CD4-positive, CD25-positive, alpha-beta regulatory T cell (primary cell): ENCODE results near the gene FCHO2. TPM values are rescaled to one million over a fixed set of nuclear protein-coding genes. Genes with fewer than 3 reads are reported as not detected.
A peak's percentile ranks its signal among the peaks of the same experiment; 100 is the strongest.
"Not testable (repeated sequence)": the region's sequence is repeated elsewhere in the genome, so short reads cannot be mapped to it uniquely, and the experiment has no call there.

Experiments
- ATAC-seq, 2 donors: fragments of 150-1000 bp; cut with Tn5 transposase; one replicate each; pipeline ENCODE4 v1.10.0; 2021; ENCODE audit warnings: low read depth in 2 of 2, moderate number of reproducible peaks in 2 of 2, moderate library complexity in 1 of 2
- DNase-seq, 3 donors: peaks; one replicate each; pipeline versions ENCODE4 v3.0.0 to v3.0.0-alpha.2; 2012 to 2022; ENCODE audit warnings: mixed read lengths in 1 of 3
- H3K27ac ChIP-seq: one replicate; pipeline ENCODE4 v1.7.0; 2013; ENCODE audit warnings: mild to moderate bottlenecking, low read length; ENCODE audit not compliant: insufficient read depth, poor library complexity, severe bottlenecking
- H3K27me3 ChIP-seq: one replicate; pipeline ENCODE4 v1.7.0; 2013; ENCODE audit warnings: low read length; ENCODE audit not compliant: control insufficient read depth, insufficient read depth
- H3K36me3 ChIP-seq: one replicate; pipeline ENCODE4 v1.7.0; 2013; ENCODE audit warnings: mild to moderate bottlenecking, low read length, moderate library complexity; ENCODE audit not compliant: control insufficient read depth, insufficient read depth
- H3K4me1 ChIP-seq: 2 replicates; pipeline ENCODE4 v1.7.0; 2013; ENCODE audit warnings: mild to moderate bottlenecking, low read length; ENCODE audit not compliant: insufficient read depth, control insufficient read depth, poor library complexity, severe bottlenecking
- H3K4me3 ChIP-seq: one replicate; pipeline ENCODE4 v1.7.0; 2013; ENCODE audit warnings: low read depth, mild to moderate bottlenecking, low read length, moderate library complexity
- H3K9me3 ChIP-seq, 2 experiments: 1 replicate in 1 of 2; 2 replicates in 1 of 2; pipeline ENCODE4 v1.7.0; 2013; ENCODE audit warnings: low read length in 2 of 2, mild to moderate bottlenecking in 1 of 2, moderate library complexity in 1 of 2; ENCODE audit not compliant: control insufficient read depth in 2 of 2
- H3K27ac Mint-ChIP-seq, 3 donors: one replicate each; pipeline ENCODE4 v1.8.0; 2020 to 2022; ENCODE audit warnings: mild to moderate bottlenecking in 3 of 3, mixed read lengths in 3 of 3, moderate library complexity in 2 of 3
- H3K27me3 Mint-ChIP-seq: one replicate; pipeline ENCODE4 v1.8.0; 2022; ENCODE audit warnings: mild to moderate bottlenecking, mixed read lengths
- H3K36me3 Mint-ChIP-seq: one replicate; pipeline ENCODE4 v1.8.0; 2020; ENCODE audit warnings: mixed read lengths
- H3K4me1 Mint-ChIP-seq, 4 donors: one replicate each; pipeline ENCODE4 v1.8.0; 2020 to 2022; ENCODE audit warnings: mixed read lengths in 4 of 4, mild to moderate bottlenecking in 1 of 4
- H3K4me3 Mint-ChIP-seq, 4 donors: one replicate each; pipeline ENCODE4 v1.8.0; 2020 to 2022; ENCODE audit warnings: mild to moderate bottlenecking in 4 of 4, mixed read lengths in 4 of 4, moderate library complexity in 3 of 4
- H3K9me3 Mint-ChIP-seq, 7 donors: one replicate each; pipeline ENCODE4 v1.8.0; 2020 to 2022; ENCODE audit warnings: mixed read lengths in 7 of 7, mild to moderate bottlenecking in 3 of 7, moderate library complexity in 2 of 7
- polyA plus RNA-seq, 4 donors: library from polyadenylated mRNA; unstranded; fragments of 300-500 nt; fragmentation: Illumina TruSeq; gene quantifications; one replicate each; pipeline ENCODE4 v1.2.3, GENCODE V29; 2021
- total RNA-seq: library from RNA; stranded (reverse); gene quantifications from one replicate; pipeline ENCODE4 v1.2.3, GENCODE V29; 2022

The FCHO2 gene
- total and polyA plus RNA-seq, 5 donors from 2014 or later, result 0.52 to 2.2 (median 0.92) TPM

DNA sequence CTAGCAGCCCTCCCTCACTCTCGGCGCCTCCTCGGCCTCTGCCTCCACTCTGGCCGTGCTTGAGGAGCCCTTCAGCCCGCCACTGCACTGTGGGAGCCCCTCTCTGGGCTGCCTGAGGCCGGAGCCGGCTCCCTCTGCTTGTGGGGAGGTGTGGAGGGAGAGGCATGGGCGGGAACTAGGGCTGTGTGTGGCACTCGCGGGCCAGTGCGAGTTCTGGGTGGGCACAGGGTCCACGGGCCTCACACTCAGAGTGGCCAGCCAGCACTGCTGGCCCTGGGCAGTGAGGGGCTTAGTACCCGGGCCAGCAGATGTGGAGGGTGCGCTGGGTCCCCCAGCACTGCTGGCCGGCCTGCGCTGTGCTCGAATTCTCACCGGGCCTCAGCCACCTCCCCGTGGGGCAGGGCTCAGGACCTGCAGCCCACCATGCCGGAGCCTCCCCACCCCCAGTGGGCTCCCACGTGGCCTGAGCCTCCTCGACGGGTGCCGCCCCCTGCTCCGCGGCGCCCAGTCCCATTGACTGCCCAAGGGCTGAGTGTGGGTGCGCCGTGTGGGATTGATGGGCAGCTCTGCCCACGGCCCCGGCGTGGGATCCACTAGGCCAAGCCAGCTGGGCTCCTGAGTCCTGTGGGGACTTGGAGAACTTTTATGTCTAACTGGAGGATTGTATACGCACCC lies 30.4 kb upstream of the FCHO2 start:
- Mint-ChIP-seq H3K36me3 (no peaks in the 10 kb centered on the region), H3K27me3 (peaks cover 18% of the 10 kb centered on the region), H3K4me1 (no peaks in the 10 kb centered on the region), H3K4me3 (peak overlapping the region in 1 of 4 donors; percentile 32), H3K9me3 (peaks cover 0 to 1% (median 0%) of the 10 kb centered on the region in 7 donors), H3K27ac (no peak overlapping the region)
- H3K4me3 ChIP-seq, result no peak overlapping the region
- ATAC-seq (no peak), DNase-seq (no peak)
- no peaks in the 10 kb centered on the region for H3K4me1 ChIP-seq
- H3K9me3 ChIP-seq, result no peaks in the 10 kb centered on the region
- no peaks in the 10 kb centered on the region for H3K27me3 ChIP-seq
- H3K36me3 ChIP-seq, result no peaks in the 10 kb centered on the region
- no peak overlapping the region for H3K27ac ChIP-seq

DNA sequence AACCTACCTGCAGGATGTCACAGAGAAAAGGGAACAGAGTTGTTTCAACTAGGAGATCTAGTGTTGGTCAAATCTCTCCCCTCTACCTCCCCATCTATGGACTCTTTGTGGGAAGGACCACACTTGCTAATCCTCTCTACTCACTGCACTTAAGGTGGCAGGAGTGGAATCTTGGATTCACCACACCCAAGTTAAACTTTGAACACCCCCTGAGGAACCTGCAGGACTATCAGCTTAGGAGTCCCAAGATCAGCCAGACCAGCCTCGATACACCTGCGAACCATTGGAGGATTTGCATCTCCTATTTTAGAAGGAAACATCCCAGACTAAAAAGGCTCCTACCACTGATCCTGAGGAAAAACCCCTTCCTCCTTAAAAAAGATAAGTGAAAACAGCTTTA lies 23.2 kb upstream of the FCHO2 start:
- not testable (repeated sequence) for H3K4me1 ChIP-seq, H3K9me3 ChIP-seq, H3K9me3 Mint-ChIP-seq, H3K4me3 ChIP-seq, H3K4me3 Mint-ChIP-seq, ATAC-seq, H3K27ac Mint-ChIP-seq, H3K4me1 Mint-ChIP-seq, H3K27me3 ChIP-seq, DNase-seq, H3K36me3 Mint-ChIP-seq, H3K36me3 ChIP-seq, H3K27ac ChIP-seq
- peaks cover 28% of the 10 kb centered on the region for H3K27me3 Mint-ChIP-seq

DNA sequence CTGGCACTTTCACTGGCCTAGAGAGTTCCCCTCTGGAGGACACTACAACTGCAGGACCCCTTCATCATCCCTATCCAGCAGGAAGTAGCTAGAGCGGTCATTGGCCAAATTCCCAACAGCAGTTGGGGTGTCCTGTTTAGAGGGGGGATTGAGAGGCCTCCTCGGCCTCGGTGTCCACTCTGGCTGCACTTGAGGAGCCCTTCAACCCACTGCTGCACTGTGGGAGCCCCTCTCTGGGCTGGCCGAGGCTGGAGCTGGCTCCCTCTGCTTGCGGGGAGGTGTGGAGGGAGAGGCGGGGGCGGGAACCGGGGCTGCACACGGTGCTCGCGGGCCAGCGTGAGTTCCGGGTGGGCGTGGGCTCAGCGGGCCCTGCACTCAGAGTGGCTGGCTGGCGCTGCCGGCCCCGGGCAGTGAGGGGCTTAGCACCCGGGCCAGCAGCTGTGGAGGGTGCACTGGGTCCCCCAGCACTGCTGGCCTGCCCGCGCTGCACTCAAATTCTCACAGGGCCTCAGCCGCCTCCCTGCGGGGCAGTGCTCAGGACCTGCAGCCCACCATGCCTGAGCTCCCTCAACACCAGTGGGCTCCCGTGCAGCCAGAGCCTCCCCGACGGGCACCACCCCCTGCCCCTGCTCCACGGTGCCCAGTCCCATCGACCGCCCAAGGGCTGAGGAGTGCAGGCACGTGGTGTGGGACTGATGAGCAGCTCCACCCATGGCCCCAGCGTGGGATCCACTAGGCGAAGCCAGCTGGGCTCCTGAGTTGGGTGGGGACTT lies 20.7 kb upstream of the FCHO2 start:
- H3K27ac ChIP-seq, H3K4me1 ChIP-seq, H3K9me3 Mint-ChIP-seq, H3K9me3 ChIP-seq, ATAC-seq, H3K36me3 ChIP-seq, H3K4me3 ChIP-seq, H3K4me1 Mint-ChIP-seq, H3K4me3 Mint-ChIP-seq, H3K36me3 Mint-ChIP-seq, H3K27me3 ChIP-seq, DNase-seq, H3K27ac Mint-ChIP-seq: not testable (repeated sequence)
- peaks cover 29% of the 10 kb centered on the region for H3K27me3 Mint-ChIP-seq

DNA sequence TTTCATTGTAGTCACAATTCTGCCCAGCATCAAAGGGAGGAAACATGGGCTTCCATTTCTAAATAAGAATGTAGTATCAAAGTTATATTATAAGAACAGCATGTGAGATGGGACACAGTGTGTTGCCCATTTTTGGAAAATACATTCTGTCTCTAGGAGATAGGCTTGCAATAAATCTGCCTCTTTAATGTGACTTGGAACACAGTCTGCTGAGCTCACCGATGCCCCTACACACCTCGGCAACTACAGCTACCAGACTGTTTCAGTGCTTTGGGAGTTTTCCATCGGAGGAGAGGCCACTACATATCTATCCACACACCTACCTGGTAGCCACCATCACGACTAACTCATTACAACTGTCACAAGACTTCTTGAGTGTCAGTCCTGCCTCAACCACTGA lies 18.9 kb upstream of the FCHO2 start:
- Mint-ChIP-seq H3K27me3 (peaks cover 31% of the 10 kb centered on the region), H3K27ac (no peak overlapping the region), H3K9me3 (peaks cover 0 to 3% (median 0%) of the 10 kb centered on the region in 7 donors), H3K4me1 (no peaks in the 10 kb centered on the region), H3K4me3 (no peak overlapping the region), H3K36me3 (no peaks in the 10 kb centered on the region)
- Histone ChIP-seq H3K27me3 (peaks cover 3% of the 10 kb centered on the region), H3K36me3 (no peaks in the 10 kb centered on the region), H3K4me1 (no peaks in the 10 kb centered on the region), H3K27ac (no peak overlapping the region), H3K4me3 (no peak overlapping the region), H3K9me3 (no peaks in the 10 kb centered on the region)
- ATAC-seq (no peak), DNase-seq (no peak)

DNA sequence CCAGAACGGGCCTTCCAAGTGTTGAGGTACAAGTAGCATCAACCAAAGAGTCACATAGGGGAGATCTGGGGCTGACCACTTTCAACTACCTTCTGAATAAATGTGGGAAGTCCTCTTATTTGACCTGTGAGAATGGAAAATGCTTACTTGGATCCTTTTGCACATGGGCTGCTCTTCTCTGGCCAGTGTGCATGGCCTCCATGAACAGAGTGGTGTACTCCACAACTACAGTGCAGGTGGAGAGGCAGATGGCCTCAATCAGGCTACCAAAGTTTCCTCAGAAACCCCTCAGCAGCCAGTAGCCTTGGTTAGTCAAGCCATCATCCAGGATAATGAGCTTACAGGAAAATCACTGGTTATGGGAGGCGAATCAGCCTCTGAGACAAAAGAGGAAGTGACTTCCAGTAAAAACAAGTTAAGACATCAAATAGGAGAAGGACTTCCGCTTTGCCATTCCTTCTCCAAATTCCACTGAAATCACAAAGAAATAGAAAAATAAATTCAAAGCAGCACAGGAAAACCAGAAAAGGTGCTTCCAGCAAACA lies 18.3 kb upstream of the FCHO2 start:
- H3K27me3 Mint-ChIP-seq, result peaks cover 31% of the 10 kb centered on the region
- H3K4me1 Mint-ChIP-seq, result no peaks in the 10 kb centered on the region
- Histone ChIP-seq H3K4me1 (no peaks in the 10 kb centered on the region), H3K27me3 (peaks cover 3% of the 10 kb centered on the region), H3K4me3 (no peak overlapping the region), H3K9me3 (no peaks in the 10 kb centered on the region), H3K27ac (no peak overlapping the region), H3K36me3 (no peaks in the 10 kb centered on the region)
- H3K36me3 Mint-ChIP-seq, result no peaks in the 10 kb centered on the region
- DNase-seq, result no peak
- peaks cover 0 to 3% (median 0%) of the 10 kb centered on the region in 7 donors for H3K9me3 Mint-ChIP-seq
- no peak overlapping the region for H3K4me3 Mint-ChIP-seq
- H3K27ac Mint-ChIP-seq, result no peak overlapping the region
- ATAC-seq, result no peak

DNA sequence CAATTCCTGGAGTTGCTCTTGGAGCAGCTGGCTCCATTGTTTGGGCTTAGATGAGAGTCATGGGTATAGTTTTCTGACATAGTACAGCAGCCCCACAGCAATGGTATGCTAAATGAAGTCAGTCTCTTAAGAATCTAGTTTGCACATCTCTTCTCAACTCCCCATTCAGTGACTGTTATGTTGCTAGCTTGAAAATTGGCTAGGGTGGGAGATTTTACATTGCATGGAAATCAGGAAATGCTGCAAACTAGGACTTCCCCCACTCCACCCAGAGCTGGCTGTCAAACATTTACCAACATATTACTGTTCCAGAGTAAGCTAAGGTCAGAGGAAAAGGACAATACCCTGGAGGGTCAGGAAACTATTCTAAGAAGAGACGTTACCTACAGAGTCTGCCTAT lies 17.6 kb upstream of the FCHO2 start:
- no peaks in the 10 kb centered on the region for H3K36me3 Mint-ChIP-seq
- no peak overlapping the region for H3K27ac ChIP-seq
- H3K9me3 Mint-ChIP-seq, result peaks cover 0 to 3% (median 0%) of the 10 kb centered on the region in 7 donors
- peaks cover 3% of the 10 kb centered on the region for H3K27me3 ChIP-seq
- no peak for DNase-seq
- no peak overlapping the region for H3K4me3 ChIP-seq
- no peaks in the 10 kb centered on the region for H3K4me1 Mint-ChIP-seq
- H3K4me3 Mint-ChIP-seq, result no peak overlapping the region
- H3K9me3 ChIP-seq, result no peaks in the 10 kb centered on the region
- ATAC-seq, result no peak
- no peaks in the 10 kb centered on the region for H3K36me3 ChIP-seq
- peaks cover 27% of the 10 kb centered on the region for H3K27me3 Mint-ChIP-seq
- no peaks in the 10 kb centered on the region for H3K4me1 ChIP-seq
- H3K27ac Mint-ChIP-seq, result no peak overlapping the region

DNA sequence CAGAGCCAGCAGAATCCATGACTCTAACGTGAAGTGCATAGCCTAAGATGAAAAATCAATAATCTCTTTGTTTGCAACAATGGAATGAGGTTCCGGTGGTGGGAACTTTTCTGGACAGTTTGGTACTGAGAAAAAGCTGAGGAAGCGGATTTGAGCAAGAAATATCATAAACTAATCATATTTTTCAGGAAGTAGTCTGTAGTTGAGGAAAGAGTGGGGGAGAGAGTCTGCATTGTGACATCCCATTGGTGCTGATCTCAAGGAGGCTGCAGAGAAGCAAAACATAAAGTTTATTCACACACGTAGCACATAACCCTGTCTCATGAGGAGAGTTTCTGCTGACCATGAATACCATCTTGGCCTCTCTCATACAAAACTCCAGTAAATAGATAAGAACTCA lies 15.8 kb upstream of the FCHO2 start:
- Histone ChIP-seq H3K4me1 (no peaks in the 10 kb centered on the region), H3K4me3 (no peak overlapping the region), H3K36me3 (no peaks in the 10 kb centered on the region), H3K27ac (no peak overlapping the region), H3K9me3 (no peaks in the 10 kb centered on the region), H3K27me3 (peaks cover 3% of the 10 kb centered on the region)
- no peaks in the 10 kb centered on the region for H3K36me3 Mint-ChIP-seq
- no peaks in the 10 kb centered on the region for H3K4me1 Mint-ChIP-seq
- H3K27me3 Mint-ChIP-seq, result peaks cover 28% of the 10 kb centered on the region
- H3K9me3 Mint-ChIP-seq, result peaks cover 0 to 2% (median 0%) of the 10 kb centered on the region in 7 donors
- ATAC-seq (no peak), DNase-seq (no peak)
- H3K27ac Mint-ChIP-seq, result peak overlapping the region in 1 of 3 donors; percentile 45
- H3K4me3 Mint-ChIP-seq, result no peak overlapping the region
